Activated naive CD4-positive, alpha-beta T cell treated with anti-CD3 and anti-CD28 coated beads, Interleukin-2, amount 10 ng/mL, durations not matched to agents 7 days and 5 days (primary cell): Measurements from ENCODE around the gene EIF2AK3.

Source experiments
- CTCF ChIA-PET: fragments of 350-600 bp; sonication (Branson Sonifier 250); formaldehyde crosslinking; loops from one replicate; lab custom pipeline; 2021; ENCODE audit warnings: antibody characterized with exemption; lab: Charles Lee
- DNase-seq: peaks from one replicate; pipeline ENCODE4 v3.0.0-alpha.2; 2020
- H3K27ac Mint-ChIP-seq: one replicate; pipeline ENCODE4 v1.8.0; 2021; ENCODE audit warnings: mild to moderate bottlenecking, moderate library complexity, mixed read lengths
- H3K27me3 Mint-ChIP-seq: one replicate; pipeline ENCODE4 v1.8.0; 2021; ENCODE audit warnings: mild to moderate bottlenecking, mixed read lengths
- H3K36me3 Mint-ChIP-seq: one replicate; pipeline ENCODE4 v1.8.0; 2021; ENCODE audit warnings: mixed read lengths
- H3K4me1 Mint-ChIP-seq: one replicate; pipeline ENCODE4 v1.8.0; 2021; ENCODE audit warnings: mixed read lengths
- H3K4me3 Mint-ChIP-seq: one replicate; pipeline ENCODE4 v1.8.0; 2021; ENCODE audit warnings: mild to moderate bottlenecking, moderate library complexity, mixed read lengths
- H3K9me3 Mint-ChIP-seq: one replicate; pipeline ENCODE4 v1.8.0; 2021; ENCODE audit warnings: mixed read lengths

The EIF2AK3 gene

DNA sequence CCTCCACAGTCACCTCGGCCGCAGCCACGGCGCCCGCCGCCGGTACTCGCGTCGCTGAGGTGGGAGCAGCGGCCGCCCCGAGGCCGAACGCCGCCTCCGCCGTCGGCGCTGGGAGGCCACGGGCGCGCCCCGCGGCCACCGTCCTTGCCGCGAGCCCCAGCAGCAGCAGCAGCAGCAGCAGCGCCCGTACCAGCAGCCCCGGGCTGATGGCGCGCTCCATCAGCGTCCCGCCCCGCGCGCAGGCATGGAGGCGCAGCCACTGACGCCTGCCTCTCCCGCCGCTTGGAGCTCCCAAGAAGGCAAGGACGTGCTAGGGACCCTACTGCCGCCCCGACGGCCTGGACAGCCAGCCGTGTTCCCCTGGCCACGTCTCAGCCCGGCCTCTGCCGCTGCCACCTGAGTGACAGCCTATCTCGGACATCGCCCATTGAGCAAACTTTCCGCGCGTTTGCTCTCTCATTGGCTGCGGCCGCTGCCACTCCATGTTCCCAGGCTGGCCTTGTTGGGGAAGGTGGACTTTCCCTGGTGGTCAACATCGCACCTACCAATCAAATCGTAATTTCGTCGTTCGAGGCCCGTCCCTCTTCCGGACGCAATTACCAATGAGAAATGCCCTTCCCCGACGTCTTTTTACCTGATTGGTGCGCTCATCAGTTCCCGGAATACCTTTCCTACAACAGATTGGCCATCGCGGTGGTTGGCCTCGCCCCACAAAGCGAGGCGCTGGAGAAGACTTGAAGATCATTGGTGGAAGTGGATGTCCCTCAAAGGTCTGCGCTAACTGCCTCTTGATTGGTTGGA lies at the start of gene EIF2AK3:
Gene EIF2AK3 (minus strand): TSS at position 410 of the 801 bp plus-strand sequence. CDS start 190 bp downstream, at position 220.
- Mint-ChIP-seq H3K4me1 (peaks cover 19% of the 10 kb centered on the region), H3K4me3 (peak within 1 kb of the TSS; percentile 93), H3K27ac (peak within 1 kb of the TSS; percentile 95), H3K9me3 (no peaks in the 10 kb centered on the region), H3K36me3 (peaks cover 6% of the 10 kb centered on the region), H3K27me3 (peaks cover 4% of the 10 kb centered on the region)
- DNase-seq: peak; percentile 97
- CTCF ChIA-PET: interaction anchor here (0.6 to 1.3 kb wide), 2 partner anchors 16 to 42 kb away, joined by 4 to 5 read pairs; no protein-coding TSS in a partner anchor

- no peaks in the 10 kb centered on the region for H3K27me3 Mint-ChIP-seq
- no peak for DNase-seq
- H3K9me3 Mint-ChIP-seq: no peaks in the 10 kb centered on the region
- CTCF ChIA-PET: interaction anchor here (1.7 to 10.6 kb wide), 3 partner anchors 19 to 81 kb away, joined by 4 to 167 read pairs (median 10); no protein-coding TSS in a partner anchor
- H3K27ac Mint-ChIP-seq: no peak overlapping the region
- no peaks in the 10 kb centered on the region for H3K4me1 Mint-ChIP-seq
- no peaks in the 10 kb centered on the region for H3K36me3 Mint-ChIP-seq
- H3K4me3 Mint-ChIP-seq: no peak overlapping the region
These were observed 46.1 kb upstream of the EIF2AK3 start for GRCh38 chr2:88673363-88673762.

DNA sequence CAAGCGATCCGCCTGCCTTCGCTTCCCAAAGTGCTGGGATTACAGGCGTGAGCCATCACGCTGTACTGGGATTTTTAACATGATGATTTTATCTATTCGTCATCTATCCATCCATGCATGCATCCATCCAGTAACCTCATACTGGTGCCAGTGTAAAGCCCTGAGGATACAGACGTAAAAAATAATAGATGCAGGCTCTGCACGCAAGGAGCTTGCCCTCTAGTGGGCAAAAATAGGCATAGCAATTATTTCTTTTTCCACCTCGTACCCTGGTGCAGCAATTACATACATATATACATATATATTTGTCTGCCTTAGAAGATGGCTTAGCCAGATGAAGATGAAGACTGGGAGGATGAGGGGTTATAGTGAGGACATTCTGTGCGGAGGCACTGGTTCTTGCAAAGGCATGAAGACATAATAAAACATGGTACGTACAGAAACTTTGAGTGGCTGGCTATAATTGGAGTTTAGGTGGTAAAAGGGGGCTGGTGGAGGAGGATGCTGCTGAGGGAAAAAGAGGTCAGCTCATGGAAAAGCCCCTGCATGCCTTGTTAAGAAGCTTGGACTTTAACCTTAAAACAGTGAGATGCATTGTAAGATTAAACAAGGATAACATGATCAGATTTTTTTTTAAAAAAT lies 44.6 kb upstream of the EIF2AK3 start:
- Mint-ChIP-seq H3K4me1 (no peaks in the 10 kb centered on the region), H3K27me3 (no peaks in the 10 kb centered on the region), H3K27ac (no peak overlapping the region), H3K4me3 (no peak overlapping the region), H3K9me3 (no peaks in the 10 kb centered on the region), H3K36me3 (no peaks in the 10 kb centered on the region)
- CTCF ChIA-PET: interaction anchor here (0.6 to 10.6 kb wide), 17 partner anchors 8 to 150 kb away, joined by 3 to 167 read pairs (median 4); no protein-coding TSS in a partner anchor
- no peak for DNase-seq

DNA sequence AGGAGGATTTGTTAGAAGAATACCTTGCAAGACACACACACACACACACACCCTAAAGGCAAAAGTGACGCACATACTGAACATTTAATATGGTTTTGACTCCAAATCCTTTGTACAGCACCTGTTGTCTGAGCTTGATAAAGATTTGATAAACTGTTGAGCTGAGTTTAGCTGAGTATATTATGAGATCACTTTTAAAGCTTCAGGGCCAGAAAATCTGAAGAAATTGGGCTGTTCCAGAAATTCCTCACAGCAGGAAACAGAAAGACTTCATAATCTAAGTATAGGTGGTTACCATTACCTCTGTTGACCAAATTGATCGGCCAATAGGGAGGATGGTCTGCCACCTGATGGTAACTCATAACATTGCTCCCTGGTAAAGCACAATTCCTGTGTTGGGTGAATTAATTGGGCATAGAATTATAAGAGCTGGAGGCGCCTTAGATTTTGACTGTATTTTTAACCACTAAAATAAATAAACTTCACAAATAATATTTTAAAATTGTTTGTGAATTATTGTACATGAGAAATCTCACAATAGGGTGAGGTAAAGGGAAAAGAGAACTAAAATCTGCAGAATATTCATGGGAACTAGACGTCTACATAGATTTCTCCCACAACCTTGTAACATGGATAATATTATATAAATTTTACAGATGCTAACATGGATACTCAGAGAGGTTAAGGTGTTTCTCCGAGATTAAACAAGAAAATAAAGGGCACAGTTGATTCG lies 42.4 kb upstream of the EIF2AK3 start:
- Mint-ChIP-seq H3K9me3 (no peaks in the 10 kb centered on the region), H3K27me3 (no peaks in the 10 kb centered on the region), H3K4me3 (no peak overlapping the region), H3K27ac (no peak overlapping the region), H3K4me1 (no peaks in the 10 kb centered on the region), H3K36me3 (no peaks in the 10 kb centered on the region)
- DNase-seq: peak; percentile 47
- CTCF ChIA-PET: interaction anchor here (0.6 to 10.6 kb wide), 20 partner anchors 9 to 123 kb away, joined by 3 to 167 read pairs (median 4); partner anchors contain the start of gene RPIA

- DNase-seq: no peak
- no peaks in the 10 kb centered on the region for H3K27me3 Mint-ChIP-seq
- no peak overlapping the region for H3K4me3 Mint-ChIP-seq
- no peaks in the 10 kb centered on the region for H3K36me3 Mint-ChIP-seq
- no peaks in the 10 kb centered on the region for H3K9me3 Mint-ChIP-seq
- H3K4me1 Mint-ChIP-seq: no peaks in the 10 kb centered on the region
- CTCF ChIA-PET: interaction anchor here (0.6 to 10.6 kb wide), 16 partner anchors 9 to 122 kb away, joined by 3 to 167 read pairs (median 4); partner anchors contain the start of gene RPIA
- no peak overlapping the region for H3K27ac Mint-ChIP-seq
These were observed 41.6 kb upstream of the EIF2AK3 start for GRCh38 chr2:88668862-88669261.

DNA sequence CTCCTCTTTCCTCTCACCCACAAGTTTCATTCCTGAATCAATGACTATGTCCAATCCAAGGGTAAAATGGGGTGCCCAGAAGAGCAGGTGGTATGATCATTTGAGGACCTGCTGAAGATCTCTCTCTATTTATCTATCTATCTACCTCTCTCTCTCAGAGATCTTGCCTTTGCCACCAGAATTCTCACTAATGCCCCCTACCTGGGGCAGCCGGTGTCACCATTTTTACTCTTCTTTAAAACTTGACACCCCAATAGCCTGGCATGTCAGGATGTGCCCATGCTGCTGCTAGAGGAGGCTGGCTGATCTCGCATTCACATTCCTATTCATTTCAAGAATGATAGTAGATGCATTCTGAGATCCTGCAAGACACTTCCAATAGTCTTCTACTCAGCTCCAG lies 40.0 kb upstream of the EIF2AK3 start:
- Mint-ChIP-seq H3K4me1 (no peaks in the 10 kb centered on the region), H3K36me3 (no peaks in the 10 kb centered on the region), H3K9me3 (no peaks in the 10 kb centered on the region), H3K27ac (no peak overlapping the region), H3K27me3 (no peaks in the 10 kb centered on the region), H3K4me3 (no peak overlapping the region)
- CTCF ChIA-PET: interaction anchor here (1.6 to 10.6 kb wide), 3 partner anchors 13 to 75 kb away, joined by 3 to 167 read pairs (median 6); no protein-coding TSS in a partner anchor
- no peak for DNase-seq

GRCh38 chr2:88666576-88666975 lies 39.3 kb upstream of the EIF2AK3 start:
- H3K9me3 Mint-ChIP-seq: no peaks in the 10 kb centered on the region
- no peaks in the 10 kb centered on the region for H3K27me3 Mint-ChIP-seq
- H3K27ac Mint-ChIP-seq: no peak overlapping the region
- CTCF ChIA-PET: interaction anchor here (1.6 to 10.6 kb wide), 2 partner anchors 14 to 74 kb away, joined by 6 to 167 read pairs; no protein-coding TSS in a partner anchor
- H3K36me3 Mint-ChIP-seq: no peaks in the 10 kb centered on the region
- DNase-seq: no peak
- H3K4me1 Mint-ChIP-seq: no peaks in the 10 kb centered on the region
- no peak overlapping the region for H3K4me3 Mint-ChIP-seq

DNA sequence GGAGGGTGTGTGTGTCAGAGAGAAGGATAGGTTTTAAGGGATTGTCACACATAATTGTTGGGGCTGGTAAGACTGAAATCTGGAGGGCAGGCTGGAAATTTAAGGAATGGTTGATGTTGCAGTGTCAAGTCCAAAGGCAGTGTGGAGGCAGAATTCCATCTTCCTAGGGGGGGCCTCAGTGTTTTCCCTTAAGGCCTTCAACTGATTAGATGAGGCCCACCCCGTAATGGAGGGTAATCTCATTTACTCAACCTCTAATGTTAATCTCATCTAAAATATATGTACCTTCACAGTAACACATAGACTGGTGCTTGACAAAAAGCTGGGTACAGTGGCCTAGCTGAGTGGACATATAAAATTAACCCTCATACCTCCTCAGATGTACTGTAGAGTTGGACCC lies 33.4 kb upstream of the EIF2AK3 start:
- H3K36me3 Mint-ChIP-seq: no peaks in the 10 kb centered on the region
- H3K27me3 Mint-ChIP-seq: no peaks in the 10 kb centered on the region
- DNase-seq: no peak
- CTCF ChIA-PET: interaction anchor here (1.4 to 4.2 kb wide), 2 partner anchors 9 to 12 kb away, joined by 3 to 23 read pairs; no protein-coding TSS in a partner anchor
- H3K9me3 Mint-ChIP-seq: no peaks in the 10 kb centered on the region
- no peaks in the 10 kb centered on the region for H3K4me1 Mint-ChIP-seq
- no peak overlapping the region for H3K4me3 Mint-ChIP-seq
- no peak overlapping the region for H3K27ac Mint-ChIP-seq

GRCh38 chr2:88659538-88659915 lies 32.3 kb upstream of the EIF2AK3 start:
- no peaks in the 10 kb centered on the region for H3K4me1 Mint-ChIP-seq
- H3K4me3 Mint-ChIP-seq: no peak overlapping the region
- no peaks in the 10 kb centered on the region for H3K9me3 Mint-ChIP-seq
- no peaks in the 10 kb centered on the region for H3K27me3 Mint-ChIP-seq
- no peak overlapping the region for H3K27ac Mint-ChIP-seq
- CTCF ChIA-PET: interaction anchor here (1.4 to 4.2 kb wide), 2 partner anchors 10 to 13 kb away, joined by 3 to 23 read pairs; no protein-coding TSS in a partner anchor
- DNase-seq: no peak
- no peaks in the 10 kb centered on the region for H3K36me3 Mint-ChIP-seq

DNA sequence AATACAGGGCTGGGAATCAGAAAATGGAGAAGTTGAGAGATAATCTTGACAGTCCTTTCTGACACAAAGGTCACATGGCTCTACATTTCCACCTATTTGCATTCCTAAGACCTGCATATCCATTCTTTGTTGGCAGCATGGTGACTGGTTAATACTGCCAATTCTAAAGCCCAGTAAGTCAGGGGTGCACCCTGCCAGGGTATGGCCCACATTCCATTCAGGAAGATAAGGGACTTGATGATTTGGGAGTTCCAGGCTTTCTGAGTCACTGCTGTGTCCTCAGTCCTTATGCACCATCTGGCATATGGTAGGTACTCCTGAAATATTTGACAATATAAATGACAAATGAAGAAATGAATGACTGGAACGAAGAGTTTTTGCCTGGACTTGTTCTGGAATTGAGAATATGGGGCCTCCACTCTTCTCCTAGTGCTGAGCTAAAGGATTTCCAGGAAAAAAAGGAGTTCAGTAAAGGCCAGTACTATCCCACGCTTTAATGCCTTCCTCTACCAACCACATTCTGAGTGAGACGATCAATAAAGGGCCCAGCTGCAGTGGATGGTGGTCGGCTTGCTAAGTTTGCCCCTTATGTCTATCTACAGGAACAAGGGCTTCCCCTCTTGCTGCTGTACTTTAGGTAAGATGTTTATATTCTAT lies 31.7 kb upstream of the EIF2AK3 start:
- H3K27ac Mint-ChIP-seq: no peak overlapping the region

DNA sequence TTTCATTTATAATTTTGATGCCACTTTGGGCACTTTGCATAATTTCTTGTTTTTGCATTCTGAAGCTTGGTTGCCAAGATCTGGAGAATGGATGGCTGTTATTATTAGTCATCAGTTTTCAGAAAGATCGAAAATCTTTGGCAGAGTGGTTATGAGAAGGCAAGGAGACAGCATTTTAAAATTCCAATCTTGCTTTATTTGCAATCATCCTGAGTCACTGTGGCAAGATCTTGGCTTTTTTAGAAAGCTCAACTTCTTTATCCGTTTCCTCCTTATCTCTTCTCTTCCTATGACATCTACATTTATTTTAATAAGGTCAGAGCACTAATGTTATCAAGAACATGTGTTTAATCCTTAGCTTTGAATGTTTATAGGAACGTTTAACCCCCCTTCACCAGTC lies 31.1 kb upstream of the EIF2AK3 start:
- Mint-ChIP-seq H3K27ac (no peak overlapping the region), H3K4me3 (no peak overlapping the region), H3K9me3 (no peaks in the 10 kb centered on the region), H3K4me1 (no peaks in the 10 kb centered on the region), H3K27me3 (no peaks in the 10 kb centered on the region), H3K36me3 (no peaks in the 10 kb centered on the region)
- CTCF ChIA-PET: interaction anchor here (4.2 kb wide), 1 partner anchor 11 kb away, joined by 23 read pairs; no protein-coding TSS in a partner anchor
- no peak for DNase-seq

More for the DNA sequence above, 31.7 kb upstream of the EIF2AK3 start:
- Mint-ChIP-seq H3K9me3 (no peaks in the 10 kb centered on the region), H3K4me1 (no peaks in the 10 kb centered on the region), H3K36me3 (no peaks in the 10 kb centered on the region), H3K27me3 (no peaks in the 10 kb centered on the region), H3K4me3 (no peak overlapping the region)
- CTCF ChIA-PET: interaction anchor here (1.4 to 4.2 kb wide), 2 partner anchors 11 to 13 kb away, joined by 3 to 23 read pairs; no protein-coding TSS in a partner anchor
- no peak for DNase-seq

- H3K9me3 Mint-ChIP-seq: no peaks in the 10 kb centered on the region
- no peaks in the 10 kb centered on the region for H3K4me1 Mint-ChIP-seq
- no peak overlapping the region for H3K4me3 Mint-ChIP-seq
- H3K27ac Mint-ChIP-seq: no peak overlapping the region
- no peaks in the 10 kb centered on the region for H3K36me3 Mint-ChIP-seq
- DNase-seq: no peak
- CTCF ChIA-PET: interaction anchor here (0.9 to 4.2 kb wide), 5 partner anchors 8 to 66 kb away, joined by 3 to 23 read pairs (median 4); no protein-coding TSS in a partner anchor
- H3K27me3 Mint-ChIP-seq: no peaks in the 10 kb centered on the region
These were observed 29.9 kb upstream of the EIF2AK3 start for GRCh38 chr2:88657131-88657530.

- Mint-ChIP-seq H3K4me3 (no peak overlapping the region), H3K27ac (no peak overlapping the region), H3K36me3 (no peaks in the 10 kb centered on the region), H3K9me3 (no peaks in the 10 kb centered on the region), H3K4me1 (no peaks in the 10 kb centered on the region), H3K27me3 (no peaks in the 10 kb centered on the region)
- CTCF ChIA-PET: interaction anchor here (0.9 to 4.2 kb wide), 5 partner anchors 8 to 66 kb away, joined by 3 to 23 read pairs (median 4); no protein-coding TSS in a partner anchor
- DNase-seq: no peak
These were observed 29.4 kb upstream of the EIF2AK3 start for GRCh38 chr2:88656690-88657089.
